ENCODE results near the gene SLC4A1. TPM values are rescaled to one million over a fixed set of nuclear protein-coding genes. Genes with fewer than 3 reads are reported as not detected.

The SLC4A1 gene

Small RNA genes lying within 50 kb of the gene (small RNA-seq; reads per million reads assigned to genes)
- not detected for gene MIR6782
- gene RF00012, result not detected
- not detected for gene RN7SL507P
- gene RNU6-453P, result not detected

All from skeletal muscle satellite cell (primary cell).